NCI-H1092 treated with DMSO at 0.1 percent for 48 hours (cell line): ENCODE measurements around the gene ERBB4.
"Not testable (repeated sequence)": the region's sequence is repeated elsewhere in the genome, so short reads cannot be mapped to it uniquely, and the experiment has no call there.

Experiments used
- DNase-seq: peaks from one replicate; lab custom pipeline; 2025; lab: John Stamatoyannopoulos, UW

ERBB4 gene

DNA sequence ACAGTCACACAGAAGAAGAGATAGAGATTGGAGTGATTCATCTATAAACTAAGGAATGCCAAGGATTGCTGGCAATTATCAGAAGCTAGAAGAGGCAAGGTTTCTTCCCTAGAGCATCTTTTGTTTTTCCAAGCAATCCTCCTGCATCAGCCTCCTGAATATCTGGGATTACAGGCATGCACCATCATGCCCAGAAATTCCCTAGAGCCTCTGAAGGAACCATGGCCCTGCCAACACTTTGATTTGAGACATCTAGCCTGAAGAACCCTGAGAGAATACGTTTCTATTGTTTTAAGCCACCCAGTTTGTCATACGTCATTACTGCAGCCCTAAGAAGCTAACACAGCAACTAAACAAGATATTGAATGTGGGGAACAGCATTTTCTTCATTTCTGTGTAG, 525.0 kb downstream of the ERBB4 start:
- no peak for DNase-seq

DNA sequence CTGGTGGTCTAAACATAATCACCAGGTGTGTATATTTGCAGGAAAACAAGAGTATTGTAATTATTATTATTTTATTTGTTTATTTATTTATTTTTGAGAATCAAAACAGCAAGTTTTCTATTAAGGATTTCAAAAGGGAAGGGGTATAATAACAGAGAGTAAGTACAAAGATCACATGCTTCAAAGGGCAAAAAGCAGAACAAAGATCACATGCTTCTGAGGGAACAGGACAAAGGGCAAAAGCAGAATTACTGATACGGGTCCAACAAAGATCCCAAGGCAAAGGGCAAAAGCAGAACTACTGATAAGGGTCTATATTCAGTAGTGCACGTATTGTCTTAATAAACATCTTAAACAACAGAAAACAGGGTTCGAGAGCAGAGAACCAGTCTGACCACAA, 528.3 kb downstream of the ERBB4 start:
- DNase-seq, result not testable (repeated sequence)

DNA sequence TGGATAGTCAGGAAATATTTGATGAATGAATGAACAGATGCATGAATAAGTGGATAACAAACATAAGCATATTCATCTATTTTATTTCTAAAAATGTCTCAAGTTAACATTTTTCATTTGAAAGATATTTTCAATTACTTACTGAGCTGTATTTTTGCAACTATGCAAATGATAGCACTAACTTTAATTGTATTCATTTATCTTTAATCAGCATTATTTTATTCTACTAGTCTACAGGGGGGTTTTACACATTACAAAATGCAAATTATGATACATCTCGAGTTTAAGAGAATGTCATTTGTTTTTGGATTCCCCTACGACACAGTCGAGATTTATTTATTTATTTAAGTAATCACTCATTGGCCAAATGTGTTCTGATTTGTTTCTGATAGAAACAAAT, 530.6 kb downstream of the ERBB4 start:
- DNase-seq, result no peak

DNA sequence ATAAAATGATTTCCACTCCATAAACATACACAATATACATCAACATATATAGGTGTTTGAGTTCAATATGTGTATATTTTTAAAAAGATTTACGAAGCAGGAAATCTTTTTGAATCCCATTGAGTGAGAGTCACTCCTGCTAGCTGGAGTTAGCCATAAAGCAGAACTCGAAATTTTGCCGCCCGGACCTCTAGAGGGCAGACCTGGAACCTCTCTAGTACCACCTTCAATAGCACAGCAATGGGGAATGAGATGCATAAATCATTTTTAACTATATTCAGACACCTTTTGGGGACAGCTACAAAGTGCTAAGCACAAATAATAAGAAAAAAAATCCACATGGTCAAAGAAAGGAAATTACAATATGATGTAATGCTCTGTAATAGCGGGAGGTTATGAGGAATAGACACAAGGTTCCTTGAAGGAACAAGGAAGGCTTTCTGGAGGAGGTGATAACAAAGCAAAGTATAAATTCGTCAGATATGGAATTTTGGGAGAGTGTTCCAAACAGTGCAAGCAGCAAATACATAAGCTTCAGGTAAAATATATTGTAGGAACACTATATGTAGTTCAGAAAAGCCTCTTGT, 533.4 kb downstream of the ERBB4 start:
- DNase-seq, result peak; percentile 31

DNA sequence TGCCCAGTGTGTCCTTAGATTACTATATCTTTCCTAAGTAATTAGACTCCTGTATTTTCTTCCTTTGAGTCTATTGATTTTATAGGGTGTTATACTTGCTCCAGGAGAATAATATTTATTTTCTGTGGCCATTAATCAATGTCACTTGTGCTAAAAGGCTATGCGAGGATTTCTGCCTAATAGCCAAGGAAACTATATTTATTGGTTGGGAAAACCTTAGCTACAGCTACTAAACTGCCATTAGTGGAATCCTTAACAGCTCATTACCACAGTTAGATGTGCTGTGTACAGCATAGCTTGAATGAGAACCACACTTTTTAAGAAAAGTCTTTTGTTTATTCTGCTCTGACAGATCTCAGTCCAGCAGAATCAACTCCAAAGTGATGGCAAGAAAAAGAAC, 537.3 kb downstream of the ERBB4 start:
- no peak for DNase-seq

DNA sequence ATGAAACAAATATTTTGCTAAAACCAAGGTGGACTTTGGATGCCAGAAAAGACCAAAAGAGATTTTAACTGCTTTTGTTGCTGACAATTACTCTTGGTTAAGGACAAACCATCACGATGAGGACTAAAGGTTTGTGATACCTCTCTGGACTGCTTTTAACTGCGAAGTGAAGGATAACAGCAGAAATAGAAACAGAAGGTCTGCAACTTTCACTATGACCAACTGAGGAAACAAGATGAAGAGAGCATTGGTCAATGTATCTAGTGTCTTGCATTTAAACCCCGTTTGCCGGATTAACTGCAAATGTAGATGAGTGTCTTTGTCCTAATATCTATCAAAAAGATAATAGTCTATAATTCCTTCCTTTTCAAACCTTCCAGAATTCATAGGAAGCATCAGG, 541.7 kb downstream of the ERBB4 start:
- no peak for DNase-seq

DNA sequence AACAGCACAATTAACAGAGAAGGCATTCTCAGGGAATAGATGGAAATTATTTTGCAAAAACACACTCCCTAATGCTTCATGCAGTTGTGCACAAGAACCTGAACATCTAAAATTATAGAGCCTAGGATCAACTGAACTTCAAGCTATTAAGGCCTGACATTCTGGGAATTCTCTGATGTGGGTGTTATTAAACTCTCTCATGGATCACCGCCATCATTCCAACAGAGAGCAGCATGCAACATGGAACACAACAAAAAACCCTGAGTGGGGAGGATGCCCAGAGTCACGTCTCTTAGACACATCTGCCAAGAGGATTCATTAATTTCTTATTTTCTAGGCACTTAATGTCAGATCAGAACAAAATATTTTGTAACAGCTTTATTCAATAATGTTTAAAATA, 543.8 kb downstream of the ERBB4 start:
- DNase-seq, result no peak

DNA sequence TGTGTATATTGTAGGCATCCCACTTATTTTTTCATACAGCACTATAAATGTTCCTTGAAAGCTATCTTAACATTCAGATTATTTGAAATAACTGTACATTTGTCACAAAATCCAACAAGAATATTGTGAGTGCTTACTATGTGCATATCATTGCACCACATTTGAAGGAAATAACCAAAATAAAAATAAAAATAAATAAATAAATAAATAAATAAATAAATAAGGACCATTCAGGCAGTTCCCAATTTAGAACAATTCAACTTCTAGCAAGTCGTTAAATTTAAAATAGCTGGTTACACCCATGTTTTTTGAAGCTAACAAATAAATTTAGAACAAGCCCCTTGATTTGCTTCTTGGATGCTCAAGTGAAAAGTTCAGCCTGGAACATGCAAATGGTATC, 548.3 kb downstream of the ERBB4 start:
- DNase-seq, result no peak

DNA sequence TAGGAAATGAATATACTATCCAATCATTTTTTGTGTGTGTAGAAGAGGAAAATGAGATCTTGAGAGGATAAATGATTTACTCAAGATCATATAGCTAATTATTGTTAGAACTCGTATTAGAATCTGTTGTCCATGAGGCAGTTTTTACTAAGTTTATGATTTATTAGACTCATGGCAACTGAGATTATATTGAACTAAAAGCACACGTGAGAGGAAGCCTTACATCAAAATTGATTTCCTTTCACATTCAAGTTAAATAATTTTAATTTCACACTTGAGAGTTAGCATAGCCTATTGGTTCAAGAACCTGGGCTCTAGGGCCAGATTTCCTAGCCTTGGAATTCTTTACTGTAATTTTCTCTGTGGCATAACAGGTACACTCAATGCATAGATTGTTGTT, 552.3 kb downstream of the ERBB4 start:
- no peak for DNase-seq

DNA sequence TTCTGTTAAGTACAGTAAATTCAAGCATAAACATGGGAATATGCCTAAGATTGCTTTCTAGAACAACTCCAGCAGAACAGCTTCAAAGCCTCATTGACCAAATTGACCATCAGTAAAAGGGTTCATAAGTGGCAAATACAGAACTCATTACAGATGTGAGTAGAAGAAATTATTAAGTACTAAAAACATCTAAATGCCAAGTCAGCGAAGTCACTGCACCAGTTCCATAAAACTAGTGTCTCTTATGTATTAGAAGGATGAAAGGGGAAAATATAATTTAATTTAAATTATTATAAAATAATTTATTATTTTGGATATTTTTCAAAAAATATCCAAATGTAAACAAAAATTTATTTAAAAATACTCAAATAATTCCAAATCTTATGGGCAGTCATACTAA, 553.2 kb downstream of the ERBB4 start:
- DNase-seq, result no peak

DNA sequence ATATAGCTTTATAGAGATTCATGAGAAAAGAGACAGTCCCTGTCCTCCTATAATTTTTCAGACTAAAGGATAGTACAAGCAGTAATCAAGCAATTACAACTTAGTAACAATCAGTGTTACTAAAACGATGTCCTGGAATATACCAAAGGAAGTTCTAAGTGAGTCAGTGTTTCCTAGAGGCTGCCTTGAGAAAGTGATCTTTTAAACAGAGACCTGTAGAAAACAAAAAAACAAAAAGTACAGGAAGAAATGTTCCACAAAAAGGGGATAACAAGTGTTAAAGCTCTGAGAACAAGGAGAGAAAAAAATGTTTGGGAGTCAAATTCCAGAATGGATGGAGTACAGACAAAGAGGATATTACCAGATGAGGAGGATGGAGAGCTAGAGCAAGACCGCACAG, 556.4 kb downstream of the ERBB4 start:
- no peak for DNase-seq

DNA sequence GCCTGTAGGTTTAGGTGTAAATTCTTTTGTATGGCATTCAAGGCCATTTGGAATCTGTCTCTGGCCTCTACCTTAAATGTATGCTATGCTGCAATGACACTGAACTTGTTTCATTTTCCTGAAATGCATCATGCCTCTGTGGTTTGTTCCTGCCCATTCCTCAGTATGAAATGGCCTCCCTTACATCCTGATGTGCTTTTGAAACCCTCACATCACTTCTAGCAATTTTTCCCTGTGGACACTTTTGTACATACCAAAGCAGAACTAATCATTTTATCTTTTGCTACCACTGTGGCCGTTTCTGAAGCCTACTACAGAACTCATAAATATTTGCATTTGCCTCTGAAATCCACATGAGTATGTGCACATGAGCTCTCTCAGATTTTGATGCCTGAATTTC, 557.2 kb downstream of the ERBB4 start:
- DNase-seq, result no peak

DNA sequence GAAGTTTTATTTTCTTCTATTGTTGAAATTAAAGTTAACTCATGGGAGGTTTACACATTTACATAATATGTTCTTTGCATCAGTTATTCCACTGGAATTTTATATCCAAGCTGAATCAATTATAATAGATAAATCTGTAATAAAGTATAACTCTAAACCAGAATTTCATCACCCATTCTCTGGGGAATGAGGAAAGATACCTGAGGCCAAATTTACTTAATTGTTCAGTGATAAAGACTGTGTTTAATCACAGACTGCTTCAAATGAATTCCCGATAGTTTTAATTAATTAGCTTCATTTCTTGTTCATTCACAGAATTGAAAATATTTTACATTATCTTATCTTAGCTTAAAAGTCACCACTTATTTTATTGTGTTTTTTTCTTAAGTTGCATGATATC, 562.5 kb downstream of the ERBB4 start:
- no peak for DNase-seq

DNA sequence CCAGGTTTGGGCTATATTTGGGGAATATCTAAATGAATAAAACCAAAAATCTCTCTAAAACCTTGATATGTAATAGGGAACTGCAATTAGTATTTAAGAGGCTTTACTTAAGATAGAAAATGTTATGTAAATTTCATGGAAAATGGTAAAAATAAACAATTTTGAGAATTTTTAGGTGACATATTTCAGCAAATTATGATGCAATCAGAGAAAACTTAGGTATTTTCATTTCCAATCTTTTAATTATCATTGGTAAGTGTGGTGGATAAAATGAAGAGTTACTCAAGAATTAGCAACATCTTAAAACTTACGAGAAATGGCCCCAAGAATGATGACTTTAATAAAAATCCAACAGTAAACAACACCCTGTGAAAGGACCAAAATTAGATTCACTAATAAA, 571.4 kb downstream of the ERBB4 start:
- no peak for DNase-seq

DNA sequence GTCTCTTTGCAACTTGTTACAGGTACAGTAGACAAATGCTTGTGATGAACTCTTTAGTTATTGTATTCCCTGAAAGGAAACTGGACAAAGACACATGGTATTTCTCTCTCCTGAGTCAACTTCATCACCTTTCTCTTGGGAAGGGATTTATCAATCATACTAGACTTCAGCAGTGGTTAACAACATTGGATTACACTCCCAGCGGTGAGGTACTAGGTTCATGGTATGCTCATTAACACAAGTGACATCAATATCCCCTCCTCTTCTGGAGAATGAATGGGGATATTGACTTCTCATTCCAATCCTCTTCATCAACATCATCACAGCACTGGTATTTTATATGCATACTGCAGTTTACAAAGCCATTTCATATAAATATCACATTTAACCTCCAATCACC, 574.6 kb downstream of the ERBB4 start:
- no peak for DNase-seq

DNA sequence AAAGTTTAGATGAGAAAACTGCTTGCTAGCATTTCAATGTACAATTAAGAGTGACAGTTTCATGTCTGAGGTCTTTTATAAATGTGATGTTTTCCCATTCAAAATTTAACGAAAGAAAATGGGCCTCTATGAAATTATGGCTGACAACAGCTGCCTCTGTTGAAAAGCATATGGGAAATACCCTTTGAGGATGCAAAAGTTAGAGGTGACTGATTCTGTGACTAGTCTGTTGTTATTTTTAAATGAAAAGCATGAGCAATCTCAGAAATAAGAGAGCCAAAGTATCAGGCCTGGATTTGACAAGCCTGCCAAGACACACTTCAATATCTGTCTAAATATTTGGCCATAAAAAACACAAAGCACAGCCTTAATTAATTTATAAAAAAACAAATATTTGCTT, 580.8 kb downstream of the ERBB4 start:
- DNase-seq, result peak; percentile 2

DNA sequence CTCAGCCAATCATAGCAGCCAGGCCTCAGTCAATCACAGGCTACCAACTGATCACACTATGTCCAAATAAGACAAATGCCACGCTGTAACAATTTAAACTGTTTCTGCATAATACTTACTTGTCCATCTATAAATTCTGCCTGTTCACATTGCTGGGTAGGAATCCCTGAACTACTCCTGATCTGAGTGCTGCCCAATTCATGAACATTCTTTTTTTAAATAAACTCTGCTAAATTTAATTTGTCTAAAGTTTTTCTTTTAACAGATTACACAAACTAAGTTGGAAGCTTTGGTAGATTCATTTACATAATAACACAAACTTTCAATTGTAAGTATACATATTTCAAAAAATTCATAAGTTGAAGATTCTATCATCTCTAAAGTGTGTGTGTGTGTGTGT, 583.0 kb downstream of the ERBB4 start:
- no peak for DNase-seq

DNA sequence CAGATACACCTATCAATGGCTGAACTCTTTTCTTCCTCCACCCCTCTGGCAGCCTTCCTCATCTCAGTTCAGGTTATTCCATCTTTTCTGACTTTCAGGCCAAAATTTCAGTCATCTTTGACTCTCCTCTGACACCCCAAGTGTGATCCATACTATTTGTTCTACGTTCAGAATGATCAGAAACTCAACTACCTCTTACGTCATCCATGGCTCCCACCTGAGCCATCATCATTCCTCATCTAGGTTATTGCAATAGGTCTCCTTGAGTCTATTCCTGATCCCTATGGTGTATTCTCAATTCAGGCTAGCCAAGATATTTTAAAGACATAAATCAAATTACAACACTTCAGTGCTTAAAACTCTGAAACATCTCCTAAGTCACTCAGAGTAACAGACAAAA, 589.7 kb downstream of the ERBB4 start:
- no peak for DNase-seq

DNA sequence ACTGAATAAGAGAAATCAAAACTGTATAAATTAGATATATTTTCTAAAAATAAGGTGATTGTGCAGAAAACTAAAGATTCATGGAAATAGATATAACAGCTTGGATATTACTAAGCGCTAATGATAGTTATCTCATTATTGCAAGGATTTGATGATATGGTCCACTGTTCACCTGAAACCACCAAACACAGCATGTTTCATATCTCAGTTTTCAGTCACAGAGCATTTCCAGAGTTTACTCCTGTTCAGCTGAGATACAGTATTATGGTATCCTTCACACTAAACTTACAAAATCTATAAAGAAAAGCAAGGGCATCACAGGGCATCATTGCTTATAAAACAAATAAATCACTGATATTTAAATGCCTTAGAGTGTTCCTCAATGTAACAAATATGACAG, 591.6 kb downstream of the ERBB4 start:
- no peak for DNase-seq

DNA sequence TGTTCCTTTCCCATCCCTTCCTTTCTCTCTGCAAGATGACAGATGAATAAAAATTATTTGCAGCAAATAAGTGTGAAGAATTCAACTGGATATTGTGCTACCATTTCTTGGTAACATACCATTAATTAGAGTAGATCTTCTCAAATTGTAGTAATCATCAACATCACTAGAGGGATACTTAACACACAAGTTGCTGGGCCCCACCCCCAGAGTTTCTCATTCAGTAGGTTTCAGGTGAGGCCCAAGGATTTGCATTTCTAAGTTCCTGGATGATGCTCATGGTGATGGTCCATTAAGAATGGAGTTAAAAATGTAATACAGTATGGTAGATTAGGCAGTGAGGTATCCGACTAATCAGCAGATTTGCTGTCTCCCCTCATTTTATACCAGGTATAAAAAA, 594.0 kb downstream of the ERBB4 start:
- DNase-seq, result no peak

DNA sequence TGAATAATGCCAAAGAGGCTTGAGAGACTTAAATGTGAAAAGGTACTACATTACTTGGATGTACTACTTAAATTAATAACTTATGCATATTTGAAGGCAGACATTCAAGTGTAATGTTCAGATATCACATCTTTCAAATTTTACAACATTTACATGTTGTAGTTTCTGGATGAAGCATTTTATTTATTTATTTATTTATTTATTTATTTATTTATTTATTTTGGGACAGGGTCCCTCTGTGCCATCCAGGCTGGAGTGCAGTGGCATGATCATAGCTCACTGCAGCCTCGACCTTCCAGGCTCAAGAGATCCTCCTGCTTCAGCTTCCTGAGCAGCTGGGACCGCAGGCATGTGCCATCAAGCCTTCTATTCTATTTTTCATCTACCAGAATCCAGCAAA, 596.4 kb downstream of the ERBB4 start:
- no peak for DNase-seq

DNA sequence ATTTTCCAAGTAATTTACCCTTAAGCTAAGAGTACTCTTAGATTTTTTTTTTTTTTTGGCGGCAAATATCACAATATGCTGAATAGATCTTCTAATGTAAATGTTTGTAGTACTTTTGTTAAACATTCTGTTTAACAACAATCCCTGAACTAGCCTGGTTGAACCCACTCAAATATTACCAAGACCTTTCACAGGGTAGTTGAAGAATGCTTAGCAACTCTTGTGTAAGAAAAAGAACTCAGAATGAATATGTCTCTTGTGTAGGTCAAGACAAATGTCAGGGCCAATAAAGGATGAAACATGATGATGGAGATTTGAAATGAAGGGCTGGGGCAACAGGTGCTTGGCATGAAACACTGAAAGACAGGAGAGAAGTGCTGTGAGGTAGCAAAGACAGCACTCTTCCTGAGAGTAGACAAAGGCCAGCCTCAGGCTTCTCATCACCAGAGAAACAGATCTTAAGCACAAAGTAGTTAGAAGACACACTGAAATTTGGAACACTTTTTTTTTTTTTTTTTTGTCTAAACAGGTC, 597.3 kb downstream of the ERBB4 start:
- DNase-seq, result no peak

DNA sequence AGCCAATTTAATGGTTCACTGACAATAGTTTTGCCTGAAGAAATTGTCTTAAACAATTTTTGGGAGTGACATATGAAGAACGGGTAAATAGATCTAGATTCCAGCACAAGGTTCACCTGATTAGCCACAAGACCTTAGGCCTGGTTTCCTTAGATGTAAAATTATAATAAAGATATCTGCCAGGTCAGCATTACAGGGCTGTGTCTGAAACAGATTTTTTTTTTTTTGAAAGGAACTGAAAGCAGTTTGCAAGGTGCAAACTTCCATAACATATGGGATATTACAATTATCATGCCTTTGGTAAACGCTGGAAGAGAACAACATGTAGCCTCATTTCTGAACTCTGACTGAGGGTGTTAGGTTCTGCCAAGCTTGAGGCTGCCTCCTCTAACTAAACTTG, 599.4 kb downstream of the ERBB4 start:
- DNase-seq, result no peak

DNA sequence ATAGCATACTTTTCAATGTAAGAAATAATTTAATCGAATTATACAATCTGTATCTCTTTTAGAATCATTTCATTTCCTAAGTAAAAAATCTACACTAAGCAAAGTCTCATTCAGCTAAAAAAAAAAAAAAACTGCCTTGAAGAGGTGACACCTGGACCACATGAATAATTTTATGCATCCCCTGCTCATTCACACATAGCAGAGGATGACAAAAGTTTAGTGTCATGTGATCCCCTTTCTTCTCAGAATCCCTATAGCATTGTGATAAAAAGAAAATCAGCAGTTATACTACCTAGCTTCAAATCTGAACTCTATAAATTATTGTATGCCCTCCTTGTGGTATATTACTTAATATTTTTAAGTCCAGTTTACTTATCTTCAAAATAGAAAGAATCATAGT, 603.8 kb downstream of the ERBB4 start:
- no peak for DNase-seq

DNA sequence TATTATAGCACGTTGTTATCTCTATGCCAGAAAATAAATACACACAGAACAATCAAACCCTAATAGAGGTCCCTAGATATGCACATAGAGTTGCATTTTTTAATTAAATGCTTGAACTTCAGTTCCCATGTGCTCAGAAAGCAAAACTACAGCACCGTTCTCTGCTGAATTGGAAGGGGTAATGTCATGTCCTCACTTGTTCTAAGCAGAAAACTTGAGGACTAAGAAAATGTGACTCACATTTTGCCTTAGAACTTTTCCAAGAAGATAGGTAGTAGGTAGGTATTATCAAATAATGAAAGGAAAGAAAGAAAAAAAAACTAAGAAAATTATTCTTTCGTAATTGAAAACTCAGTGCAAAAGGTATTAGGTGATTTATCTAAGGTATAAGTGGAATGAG, 607.3 kb downstream of the ERBB4 start:
- DNase-seq, result no peak
